Measurements from ENCODE around the gene USP47.
A peak's percentile ranks its signal among the peaks of the same experiment; 100 is the strongest.

USP47 gene

GRCh38 chr11:11843211-11843621 is 1.4 kb downstream of the USP47 start:
- peak; percentile 38 for DNase-seq (ENCODE audit: low spot score)
- TF ChIP-seq, protein P1, sequence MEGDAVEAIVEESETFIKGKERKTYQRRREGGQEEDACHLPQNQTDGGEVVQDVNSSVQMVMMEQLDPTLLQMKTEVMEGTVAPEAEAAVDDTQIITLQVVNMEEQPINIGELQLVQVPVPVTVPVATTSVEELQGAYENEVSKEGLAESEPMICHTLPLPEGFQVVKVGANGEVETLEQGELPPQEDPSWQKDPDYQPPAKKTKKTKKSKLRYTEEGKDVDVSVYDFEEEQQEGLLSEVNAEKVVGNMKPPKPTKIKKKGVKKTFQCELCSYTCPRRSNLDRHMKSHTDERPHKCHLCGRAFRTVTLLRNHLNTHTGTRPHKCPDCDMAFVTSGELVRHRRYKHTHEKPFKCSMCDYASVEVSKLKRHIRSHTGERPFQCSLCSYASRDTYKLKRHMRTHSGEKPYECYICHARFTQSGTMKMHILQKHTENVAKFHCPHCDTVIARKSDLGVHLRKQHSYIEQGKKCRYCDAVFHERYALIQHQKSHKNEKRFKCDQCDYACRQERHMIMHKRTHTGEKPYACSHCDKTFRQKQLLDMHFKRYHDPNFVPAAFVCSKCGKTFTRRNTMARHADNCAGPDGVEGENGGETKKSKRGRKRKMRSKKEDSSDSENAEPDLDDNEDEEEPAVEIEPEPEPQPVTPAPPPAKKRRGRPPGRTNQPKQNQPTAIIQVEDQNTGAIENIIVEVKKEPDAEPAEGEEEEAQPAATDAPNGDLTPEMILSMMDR (IDR thresholded peaks at IDR 0.05; ENCODE audit: borderline replicate concordance, control extremely low read depth, extremely low read depth, insufficient read depth, missing control alignments) = no peak
- in situ Hi-C loops (cut with MboI; ENCODE audit: low sequenced_read_pairs, unreplicated experiment) = no loop called here

- in situ Hi-C loops (cut with MboI; ENCODE audit: low sequenced_read_pairs, unreplicated experiment) = no loop called here
- TF ChIP-seq, protein P1 (IDR thresholded peaks at IDR 0.05; ENCODE audit: borderline replicate concordance, control extremely low read depth, extremely low read depth, insufficient read depth, missing control alignments) = no peak
- DNase-seq (ENCODE audit: low spot score) = no peak
Measured at GRCh38 chr11:11843642-11844041, 1.9 kb downstream of the USP47 start.

DNA sequence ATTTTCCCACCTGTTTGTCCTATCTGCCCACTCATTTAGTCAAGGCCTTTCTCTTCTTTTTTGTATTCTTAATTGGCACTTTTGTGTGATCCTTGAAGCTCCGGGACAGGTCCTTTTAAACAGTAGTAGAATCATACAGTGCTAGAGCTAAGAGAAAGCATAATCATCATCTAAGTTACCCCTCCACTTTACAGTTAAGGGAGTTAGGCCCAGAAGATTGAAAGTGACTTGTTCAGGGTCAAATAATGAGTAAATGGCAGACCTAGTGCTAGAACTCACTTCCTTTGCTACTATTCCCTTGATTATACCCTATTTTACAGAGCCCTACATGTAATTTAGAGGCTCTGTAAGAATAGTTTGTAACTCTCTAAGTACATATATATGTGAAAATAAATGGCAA is 2.5 kb downstream of the USP47 start:
- in situ Hi-C loops (cut with MboI; ENCODE audit: low sequenced_read_pairs, unreplicated experiment) = no loop called here
- TF ChIP-seq, protein P1 (IDR thresholded peaks at IDR 0.05; ENCODE audit: borderline replicate concordance, control extremely low read depth, extremely low read depth, insufficient read depth, missing control alignments) = no peak
- DNase-seq (ENCODE audit: low spot score) = no peak

DNA sequence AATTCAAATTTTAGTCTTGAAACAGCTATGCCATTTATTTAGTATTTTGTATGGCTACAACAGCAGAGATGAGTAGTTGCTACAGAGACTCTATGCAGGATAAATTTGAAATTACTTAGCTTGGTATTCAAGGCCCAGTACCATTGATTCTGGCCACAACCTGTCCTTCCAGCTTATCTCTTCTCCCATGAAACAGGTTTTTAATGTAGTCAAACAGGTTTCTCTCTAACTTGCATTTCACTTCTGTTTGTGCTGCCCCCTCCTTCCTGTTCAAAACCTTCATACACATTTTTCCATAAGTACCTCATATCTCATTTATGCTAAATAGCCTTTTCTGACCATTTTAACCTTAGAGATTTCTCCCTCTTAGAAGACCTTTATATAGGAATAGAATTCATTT is 3.3 kb downstream of the USP47 start:
- DNase-seq (ENCODE audit: low spot score) = no peak
- in situ Hi-C loops (cut with MboI; ENCODE audit: low sequenced_read_pairs, unreplicated experiment) = no loop called here
- TF ChIP-seq, protein P1 (IDR thresholded peaks at IDR 0.05; ENCODE audit: borderline replicate concordance, control extremely low read depth, extremely low read depth, insufficient read depth, missing control alignments) = peak; percentile 9

DNA sequence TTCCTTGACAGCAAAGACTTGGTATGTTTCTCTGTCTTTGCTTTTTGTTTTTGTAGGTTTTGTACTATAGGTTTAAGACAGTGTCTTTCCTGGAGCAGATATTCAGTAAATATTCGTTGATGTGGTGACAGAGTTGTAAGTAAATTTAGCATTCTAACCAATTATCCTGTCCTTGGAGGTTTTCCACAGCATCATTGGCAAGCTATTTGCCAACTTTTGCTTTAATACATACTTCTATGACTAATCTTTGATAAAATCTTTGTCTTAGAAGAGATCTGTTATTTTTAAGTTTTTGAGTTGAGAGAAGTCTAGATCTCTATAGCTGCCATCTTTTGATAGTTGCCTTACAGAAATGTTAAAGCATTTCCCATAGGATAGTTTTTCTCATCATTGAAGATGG is 3.8 kb downstream of the USP47 start:
- in situ Hi-C loops (cut with MboI; ENCODE audit: low sequenced_read_pairs, unreplicated experiment) = no loop called here
- TF ChIP-seq, protein P1 (IDR thresholded peaks at IDR 0.05; ENCODE audit: borderline replicate concordance, control extremely low read depth, extremely low read depth, insufficient read depth, missing control alignments) = no peak
- no peak for DNase-seq (ENCODE audit: low spot score)

DNA sequence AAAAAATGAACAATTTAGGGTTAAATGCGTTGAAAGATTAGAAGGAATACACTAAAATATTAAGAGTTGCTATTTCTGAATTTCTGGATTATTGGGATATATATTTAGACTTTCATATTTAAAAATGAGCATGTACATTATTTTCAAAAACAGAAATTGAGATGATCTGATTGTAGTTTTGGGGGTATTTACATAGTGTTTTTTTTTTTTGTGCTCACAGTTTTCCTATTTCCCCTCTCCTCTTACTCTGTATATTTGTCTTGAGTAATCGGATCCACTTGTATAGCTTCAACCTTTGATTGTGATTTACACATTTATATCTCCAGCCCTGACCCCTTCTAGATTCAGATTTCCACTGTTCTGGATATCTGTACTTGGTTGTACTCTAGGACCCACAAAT is 5.3 kb downstream of the USP47 start:
- DNase-seq (ENCODE audit: low spot score) = no peak
- in situ Hi-C loops (cut with MboI; ENCODE audit: low sequenced_read_pairs, unreplicated experiment) = no loop called here
- TF ChIP-seq, protein P1 (IDR thresholded peaks at IDR 0.05; ENCODE audit: borderline replicate concordance, control extremely low read depth, extremely low read depth, insufficient read depth, missing control alignments) = no peak

All from GM13976 (cell line).